ENCODE data around the gene SPAG9. TPM values are rescaled to one million over a fixed set of nuclear protein-coding genes. Genes with fewer than 3 reads are reported as not detected.

SPAG9 gene
- total RNA-seq, 1 experiment from 2014 or later: 77.6 TPM

DNA sequence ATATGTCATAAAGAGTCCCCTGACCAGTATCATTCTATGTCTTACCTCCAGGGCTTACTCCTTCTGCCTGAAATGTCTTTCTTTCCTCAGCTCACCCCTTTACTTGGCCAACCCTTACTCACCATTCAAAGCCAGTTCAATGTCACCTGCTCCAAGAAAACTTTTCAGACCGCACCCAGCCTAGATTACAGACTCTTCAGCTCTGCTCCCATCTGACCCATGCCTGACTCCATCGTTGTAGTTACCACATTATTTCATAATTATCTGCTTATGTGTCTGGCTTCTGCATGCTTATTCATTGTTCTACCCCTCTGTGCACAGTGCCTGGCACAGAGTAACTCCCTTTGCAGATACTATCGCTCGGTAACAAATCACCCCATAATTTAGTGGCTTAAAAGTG, 192.0 kb downstream of the SPAG9 start:
- intact Hi-C loops (cut with micrococcal nuclease): no loop called here
- no peak for ATAC-seq
- no peaks in the 10 kb centered on the region for H4K20me1 ChIP-seq (ENCODE audit: insufficient read depth)
- H3K4me1 ChIP-seq (ENCODE audit: control insufficient read depth in 1 of 2, insufficient read depth in 2 of 2, low read length in 2 of 2): peaks cover 0 to 16% of the 10 kb centered on the region in 2 experiments; a peak in 2 of 4 replicates
- no peaks in the 10 kb centered on the region for H3K9me3 ChIP-seq (ENCODE audit: control insufficient read depth in 1 of 2, insufficient read depth in 1 of 2, low read depth in 1 of 2, low read length in 2 of 2)
- no TSS peak for BruUV-seq (replicated peaks)
- no peaks in the 10 kb centered on the region for H3K27me3 ChIP-seq (ENCODE audit: insufficient read depth, low read length)
- no peak overlapping the region for H2AFZ ChIP-seq (ENCODE audit: low read depth, low read length, poor library complexity, severe bottlenecking)
- no peak overlapping the region for H3K27ac ChIP-seq (ENCODE audit: low read depth, low read length)
- TF ChIP-seq POLR2A (IDR thresholded peaks at IDR 0.05; ENCODE audit: borderline replicate concordance, extremely low read depth, insufficient read depth, insufficient read length) (no peak), CEBPB (IDR thresholded peaks at IDR 0.05; ENCODE audit: low read depth) (no peak), POLR2AphosphoS5 (IDR thresholded peaks at IDR 0.05; ENCODE audit: low read depth, low read length) (no peak), SRF (IDR thresholded peaks at IDR 0.05; ENCODE audit: low read depth) (no peak)
- TF ChIP-seq, protein P1, sequence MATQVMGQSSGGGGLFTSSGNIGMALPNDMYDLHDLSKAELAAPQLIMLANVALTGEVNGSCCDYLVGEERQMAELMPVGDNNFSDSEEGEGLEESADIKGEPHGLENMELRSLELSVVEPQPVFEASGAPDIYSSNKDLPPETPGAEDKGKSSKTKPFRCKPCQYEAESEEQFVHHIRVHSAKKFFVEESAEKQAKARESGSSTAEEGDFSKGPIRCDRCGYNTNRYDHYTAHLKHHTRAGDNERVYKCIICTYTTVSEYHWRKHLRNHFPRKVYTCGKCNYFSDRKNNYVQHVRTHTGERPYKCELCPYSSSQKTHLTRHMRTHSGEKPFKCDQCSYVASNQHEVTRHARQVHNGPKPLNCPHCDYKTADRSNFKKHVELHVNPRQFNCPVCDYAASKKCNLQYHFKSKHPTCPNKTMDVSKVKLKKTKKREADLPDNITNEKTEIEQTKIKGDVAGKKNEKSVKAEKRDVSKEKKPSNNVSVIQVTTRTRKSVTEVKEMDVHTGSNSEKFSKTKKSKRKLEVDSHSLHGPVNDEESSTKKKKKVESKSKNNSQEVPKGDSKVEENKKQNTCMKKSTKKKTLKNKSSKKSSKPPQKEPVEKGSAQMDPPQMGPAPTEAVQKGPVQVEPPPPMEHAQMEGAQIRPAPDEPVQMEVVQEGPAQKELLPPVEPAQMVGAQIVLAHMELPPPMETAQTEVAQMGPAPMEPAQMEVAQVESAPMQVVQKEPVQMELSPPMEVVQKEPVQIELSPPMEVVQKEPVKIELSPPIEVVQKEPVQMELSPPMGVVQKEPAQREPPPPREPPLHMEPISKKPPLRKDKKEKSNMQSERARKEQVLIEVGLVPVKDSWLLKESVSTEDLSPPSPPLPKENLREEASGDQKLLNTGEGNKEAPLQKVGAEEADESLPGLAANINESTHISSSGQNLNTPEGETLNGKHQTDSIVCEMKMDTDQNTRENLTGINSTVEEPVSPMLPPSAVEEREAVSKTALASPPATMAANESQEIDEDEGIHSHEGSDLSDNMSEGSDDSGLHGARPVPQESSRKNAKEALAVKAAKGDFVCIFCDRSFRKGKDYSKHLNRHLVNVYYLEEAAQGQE (IDR thresholded peaks at IDR 0.05; ENCODE audit: low read depth): no peak
- H3K9ac ChIP-seq (ENCODE audit: low read length): no peak overlapping the region
- H3K4me2 ChIP-seq (ENCODE audit: low read length): no peak overlapping the region
- H3K36me3 ChIP-seq (ENCODE audit: control insufficient read depth in 1 of 2, insufficient read depth in 2 of 2, low read length in 2 of 2): no peaks in the 10 kb centered on the region
- DNase-seq (ENCODE audit: low read depth, low spot score): no peak
- ChIA-PET POLR2A (interaction anchor here (2.9 kb wide), 1 partner anchor 62 kb away, joined by 10 read pairs; the partner anchor contains the start of gene TOB1), CTCF (no interaction called here), RAD21 (ENCODE audit: low non-redundant PET in 1 of 2, low total read pairs in 2 of 2, uncharacterized antibody in 2 of 2, unreplicated experiment in 2 of 2) (no interaction called here)
- no peaks in the 10 kb centered on the region for H3K9me2 ChIP-seq (ENCODE audit: insufficient read depth)
- H3K79me2 ChIP-seq (ENCODE audit: insufficient read depth, low read length): no peaks in the 10 kb centered on the region
- H3K4me3 ChIP-seq (replicated peaks in 1 of 2; ENCODE audit: low read depth in 1 of 2, low read length in 2 of 2): no peak overlapping the region

- intact Hi-C loops (cut with micrococcal nuclease): no loop called here
- RAD21 ChIA-PET (ENCODE audit: low non-redundant PET in 1 of 2, low total read pairs in 2 of 2, uncharacterized antibody in 2 of 2, unreplicated experiment in 2 of 2): no interaction called here
- no peak overlapping the region for H3K4me2 ChIP-seq (ENCODE audit: low read length)
- CTCF ChIA-PET: no interaction called here
- DNase-seq (ENCODE audit: low read depth, low spot score): no peak
- H3K4me3 ChIP-seq (replicated peaks in 1 of 2; ENCODE audit: low read depth in 1 of 2, low read length in 2 of 2): no peak overlapping the region
- H3K36me3 ChIP-seq (ENCODE audit: control insufficient read depth in 1 of 2, insufficient read depth in 2 of 2, low read length in 2 of 2): no peaks in the 10 kb centered on the region
- no peak overlapping the region for H2AFZ ChIP-seq (ENCODE audit: low read depth, low read length, poor library complexity, severe bottlenecking)
- H3K27ac ChIP-seq (ENCODE audit: low read depth, low read length): no peak overlapping the region
- ATAC-seq: no peak
- peaks cover 0 to 12% of the 10 kb centered on the region in 2 experiments; a peak in 2 of 4 replicates for H3K4me1 ChIP-seq (ENCODE audit: control insufficient read depth in 1 of 2, insufficient read depth in 2 of 2, low read length in 2 of 2)
- H3K27me3 ChIP-seq (ENCODE audit: insufficient read depth, low read length): no peaks in the 10 kb centered on the region
- no peak overlapping the region for H3K9ac ChIP-seq (ENCODE audit: low read length)
- no peaks in the 10 kb centered on the region for H4K20me1 ChIP-seq (ENCODE audit: insufficient read depth)
- H3K9me3 ChIP-seq (ENCODE audit: control insufficient read depth in 1 of 2, insufficient read depth in 1 of 2, low read depth in 1 of 2, low read length in 2 of 2): no peaks in the 10 kb centered on the region
- TF ChIP-seq JUND (IDR thresholded peaks at IDR 0.05) (no peak), EZH2 (IDR thresholded peaks at IDR 0.05) (no peak), CBX3 (IDR thresholded peaks at IDR 0.05; ENCODE audit: low read depth) (no peak)
- no peaks in the 10 kb centered on the region for H3K9me2 ChIP-seq (ENCODE audit: insufficient read depth)
- no TSS peak for BruUV-seq (replicated peaks)
- no peaks in the 10 kb centered on the region for H3K79me2 ChIP-seq (ENCODE audit: insufficient read depth, low read length)
- POLR2A ChIA-PET: interaction anchor here (2.9 kb wide), 1 partner anchor 61 kb away, joined by 10 read pairs; the partner anchor contains the start of gene TOB1
Observed at GRCh38 chr17:50927287-50927686, 193.4 kb downstream of the SPAG9 start.
